ENCODE results near the gene WDR4.
"Not testable (repeated sequence)": the region's sequence is repeated elsewhere in the genome, so short reads cannot be mapped to it uniquely, and the experiment has no call there.

- not testable (repeated sequence) for TF ChIP-seq ZC3H10 (CRISPR knock-in tag; IDR thresholded peaks at IDR 0.05); CREB5 (CRISPR knock-in tag; IDR thresholded peaks at IDR 0.05; ENCODE audit: low read depth); RARB (CRISPR knock-in tag; IDR thresholded peaks at IDR 0.05); GLIS3 (CRISPR knock-in tag; IDR thresholded peaks at IDR 0.05); TOX (CRISPR knock-in tag; IDR thresholded peaks at IDR 0.05; ENCODE audit: borderline replicate concordance); ZNF8 (CRISPR knock-in tag; IDR thresholded peaks at IDR 0.05); PPARA (CRISPR knock-in tag; IDR thresholded peaks at IDR 0.05; ENCODE audit: borderline replicate concordance); TCF4 (CRISPR knock-in tag; IDR thresholded peaks at IDR 0.05; ENCODE audit: borderline replicate concordance); CSRNP3 (CRISPR knock-in tag; IDR thresholded peaks at IDR 0.05); ZFP3 (CRISPR knock-in tag; IDR thresholded peaks at IDR 0.05); SNAI2 (CRISPR knock-in tag; IDR thresholded peaks at IDR 0.05); ZNF70 (CRISPR knock-in tag; IDR thresholded peaks at IDR 0.05)
- TF ChIP-seq, protein P1, sequence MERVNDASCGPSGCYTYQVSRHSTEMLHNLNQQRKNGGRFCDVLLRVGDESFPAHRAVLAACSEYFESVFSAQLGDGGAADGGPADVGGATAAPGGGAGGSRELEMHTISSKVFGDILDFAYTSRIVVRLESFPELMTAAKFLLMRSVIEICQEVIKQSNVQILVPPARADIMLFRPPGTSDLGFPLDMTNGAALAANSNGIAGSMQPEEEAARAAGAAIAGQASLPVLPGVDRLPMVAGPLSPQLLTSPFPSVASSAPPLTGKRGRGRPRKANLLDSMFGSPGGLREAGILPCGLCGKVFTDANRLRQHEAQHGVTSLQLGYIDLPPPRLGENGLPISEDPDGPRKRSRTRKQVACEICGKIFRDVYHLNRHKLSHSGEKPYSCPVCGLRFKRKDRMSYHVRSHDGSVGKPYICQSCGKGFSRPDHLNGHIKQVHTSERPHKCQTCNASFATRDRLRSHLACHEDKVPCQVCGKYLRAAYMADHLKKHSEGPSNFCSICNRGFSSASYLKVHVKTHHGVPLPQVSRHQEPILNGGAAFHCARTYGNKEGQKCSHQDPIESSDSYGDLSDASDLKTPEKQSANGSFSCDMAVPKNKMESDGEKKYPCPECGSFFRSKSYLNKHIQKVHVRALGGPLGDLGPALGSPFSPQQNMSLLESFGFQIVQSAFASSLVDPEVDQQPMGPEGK (CRISPR knock-in tag; IDR thresholded peaks at IDR 0.05; ENCODE audit: borderline replicate concordance) = not testable (repeated sequence)
- TF ChIP-seq, protein P2, sequence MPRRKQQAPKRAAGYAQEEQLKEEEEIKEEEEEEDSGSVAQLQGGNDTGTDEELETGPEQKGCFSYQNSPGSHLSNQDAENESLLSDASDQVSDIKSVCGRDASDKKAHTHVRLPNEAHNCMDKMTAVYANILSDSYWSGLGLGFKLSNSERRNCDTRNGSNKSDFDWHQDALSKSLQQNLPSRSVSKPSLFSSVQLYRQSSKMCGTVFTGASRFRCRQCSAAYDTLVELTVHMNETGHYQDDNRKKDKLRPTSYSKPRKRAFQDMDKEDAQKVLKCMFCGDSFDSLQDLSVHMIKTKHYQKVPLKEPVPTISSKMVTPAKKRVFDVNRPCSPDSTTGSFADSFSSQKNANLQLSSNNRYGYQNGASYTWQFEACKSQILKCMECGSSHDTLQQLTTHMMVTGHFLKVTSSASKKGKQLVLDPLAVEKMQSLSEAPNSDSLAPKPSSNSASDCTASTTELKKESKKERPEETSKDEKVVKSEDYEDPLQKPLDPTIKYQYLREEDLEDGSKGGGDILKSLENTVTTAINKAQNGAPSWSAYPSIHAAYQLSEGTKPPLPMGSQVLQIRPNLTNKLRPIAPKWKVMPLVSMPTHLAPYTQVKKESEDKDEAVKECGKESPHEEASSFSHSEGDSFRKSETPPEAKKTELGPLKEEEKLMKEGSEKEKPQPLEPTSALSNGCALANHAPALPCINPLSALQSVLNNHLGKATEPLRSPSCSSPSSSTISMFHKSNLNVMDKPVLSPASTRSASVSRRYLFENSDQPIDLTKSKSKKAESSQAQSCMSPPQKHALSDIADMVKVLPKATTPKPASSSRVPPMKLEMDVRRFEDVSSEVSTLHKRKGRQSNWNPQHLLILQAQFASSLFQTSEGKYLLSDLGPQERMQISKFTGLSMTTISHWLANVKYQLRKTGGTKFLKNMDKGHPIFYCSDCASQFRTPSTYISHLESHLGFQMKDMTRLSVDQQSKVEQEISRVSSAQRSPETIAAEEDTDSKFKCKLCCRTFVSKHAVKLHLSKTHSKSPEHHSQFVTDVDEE (CRISPR knock-in tag; IDR thresholded peaks at IDR 0.05) = not testable (repeated sequence)
Observed at GRCh38 chr21:42908484-42908883, 29.1 kb upstream of the WDR4 start.

Data from SK-N-SH treated with all-trans-retinoic acid at 6 μM for 48 hours (cell line).